HG03060 (cell line): Measurements from ENCODE around the gene HSD17B14.
A peak's percentile ranks its signal among the peaks of the same experiment; 100 is the strongest.
"Not testable (repeated sequence)": the region's sequence is repeated elsewhere in the genome, so short reads cannot be mapped to it uniquely, and the experiment has no call there.

ENCODE experiments used
- ATAC-seq: cut with Tn5 transposase; IDR thresholded peaks from one replicate; pipeline ENCODE4 v1.9.1; 2021; ENCODE audit warnings: low read depth, moderate number of reproducible peaks; ENCODE audit not compliant: unreplicated experiment

HSD17B14 gene

GRCh38 chr19:48836089-48837017 lies at the start of gene HSD17B14:
Gene HSD17B14, minus strand, starts transcription at chr19:48836491. Its CDS starts 80 bp downstream, at chr19:48836411.
- ATAC-seq, result no peak

- ATAC-seq, result no peak
Measured at GRCh38 chr19:48883726-48884125, 47.4 kb upstream of the HSD17B14 start.

- ATAC-seq, result no peak
Measured at GRCh38 chr19:48881741-48882657, 45.7 kb upstream of the HSD17B14 start.

GRCh38 chr19:48879696-48880095 lies 43.4 kb upstream of the HSD17B14 start:
- ATAC-seq, result not testable (repeated sequence)

GRCh38 chr19:48879025-48879637 lies 42.8 kb upstream of the HSD17B14 start:
- no peak for ATAC-seq

- ATAC-seq, result no peak
Measured at GRCh38 chr19:48878196-48879024, 42.1 kb upstream of the HSD17B14 start.

- no peak for ATAC-seq
Measured at GRCh38 chr19:48877855-48878195, 41.5 kb upstream of the HSD17B14 start.

- not testable (repeated sequence) for ATAC-seq
Measured at GRCh38 chr19:48876043-48876981, 40.0 kb upstream of the HSD17B14 start.

GRCh38 chr19:48874303-48875135 lies 38.2 kb upstream of the HSD17B14 start:
- ATAC-seq, result no peak

GRCh38 chr19:48873476-48874302 lies 37.4 kb upstream of the HSD17B14 start:
- ATAC-seq, result no peak

- no peak for ATAC-seq
Measured at GRCh38 chr19:48872884-48873475, 36.7 kb upstream of the HSD17B14 start.

GRCh38 chr19:48872182-48872883 lies 36.0 kb upstream of the HSD17B14 start, which contains the start of gene PPP1R15A:
Gene PPP1R15A, plus strand, starts transcription at chr19:48872421. Its CDS starts 813 bp downstream, at chr19:48873234.
- peak; percentile 48 for ATAC-seq

- ATAC-seq, result not testable (repeated sequence)
Measured at GRCh38 chr19:48871471-48872181, 35.3 kb upstream of the HSD17B14 start.

- no peak for ATAC-seq
Measured at GRCh38 chr19:48870048-48870447, 33.8 kb upstream of the HSD17B14 start.

GRCh38 chr19:48868114-48868886 lies 32.0 kb upstream of the HSD17B14 start, which contains the start of gene PLEKHA4:
Gene PLEKHA4, minus strand, starts transcription at chr19:48868617. Its CDS starts 997 bp downstream, at chr19:48867620.
- ATAC-seq, result no peak
